Activated T-helper 17 cell treated with anti-CD3 and anti-CD28 coated beads, Interleukin-2, amount 50 U/mL, for 72 hours (primary cell): Measurements from ENCODE around the gene SOCS3. TPM values are rescaled to one million over a fixed set of nuclear protein-coding genes. Genes with fewer than 3 reads are reported as not detected.

ENCODE experiments used
- ATAC-seq: fragments of 150-1000 bp; cut with Tn5 transposase; replicated peaks from 2 replicates; pipeline ENCODE4 v1.10.0; 2021; ENCODE audit warnings: mild to moderate bottlenecking, moderate library complexity
- H3K27ac Mint-ChIP-seq: one replicate; pipeline ENCODE4 v1.8.0; 2022; ENCODE audit warnings: mixed read lengths
- H3K27me3 Mint-ChIP-seq: one replicate; pipeline ENCODE4 v1.8.0; 2022; ENCODE audit warnings: mixed read lengths
- H3K36me3 Mint-ChIP-seq: one replicate; pipeline ENCODE4 v1.8.0; 2022; ENCODE audit warnings: low read depth, mild to moderate bottlenecking, mixed read lengths
- H3K4me1 Mint-ChIP-seq: one replicate; pipeline ENCODE4 v1.8.0; 2022; ENCODE audit warnings: mixed read lengths
- H3K4me3 Mint-ChIP-seq: one replicate; pipeline ENCODE4 v1.8.0; 2022; ENCODE audit warnings: mild to moderate bottlenecking, mixed read lengths
- H3K9me3 Mint-ChIP-seq: one replicate; pipeline ENCODE4 v1.8.0; 2022; ENCODE audit warnings: mixed read lengths
- total RNA-seq, 2 donors: library from RNA; stranded (reverse); gene quantifications; one replicate each; pipeline ENCODE4 v1.2.3, GENCODE V29; 2022

The SOCS3 gene
- total RNA-seq, 2 donors from 2014 or later: 129 to 175 TPM

DNA sequence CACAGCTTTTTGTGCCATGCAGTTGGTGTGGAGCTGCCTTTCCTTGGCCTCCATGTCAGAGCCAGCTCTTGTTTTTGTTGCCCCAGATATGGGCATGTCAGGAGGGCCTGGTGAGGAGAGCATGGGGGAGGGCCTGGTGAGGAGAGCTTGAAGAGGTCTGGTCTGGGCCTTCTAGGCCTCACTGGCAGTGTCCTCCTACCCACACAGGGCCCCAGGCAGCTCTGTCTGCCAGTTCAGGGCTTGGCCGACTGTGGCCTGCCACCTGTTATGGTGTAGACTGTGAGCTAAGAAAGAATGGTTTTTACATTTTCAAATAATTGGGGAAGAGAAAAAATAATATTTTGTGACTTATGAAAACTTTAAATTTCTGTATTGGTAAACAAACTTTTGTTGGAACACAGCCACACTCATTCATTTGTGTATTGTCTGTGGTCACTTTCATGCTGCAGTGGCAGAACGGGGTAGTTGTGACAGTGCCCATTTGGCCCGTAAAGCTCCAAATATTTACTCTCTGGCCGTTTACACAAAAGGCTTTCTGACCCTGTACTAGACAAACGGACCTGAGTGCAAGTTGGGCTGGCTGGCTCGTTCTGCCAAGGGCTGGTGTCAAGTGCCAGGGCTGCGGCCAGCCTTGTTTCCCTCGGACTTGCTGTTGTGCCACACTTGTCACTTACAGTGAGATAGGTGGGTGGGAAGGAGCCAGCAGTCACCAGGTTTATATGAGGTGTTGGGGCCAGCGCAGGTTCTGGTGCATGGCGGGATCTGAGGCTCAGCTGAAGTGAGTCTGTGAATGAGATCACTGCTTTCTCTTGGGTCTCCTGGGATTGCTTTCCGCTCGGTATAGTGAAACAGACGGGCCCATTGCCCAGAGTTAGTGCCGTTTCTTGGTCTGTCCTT lies 36.8 kb upstream of the SOCS3 start:
- Mint-ChIP-seq H3K36me3 (peaks cover 100% of the 10 kb centered on the region), H3K27ac (peak overlapping the region; percentile 56)

DNA sequence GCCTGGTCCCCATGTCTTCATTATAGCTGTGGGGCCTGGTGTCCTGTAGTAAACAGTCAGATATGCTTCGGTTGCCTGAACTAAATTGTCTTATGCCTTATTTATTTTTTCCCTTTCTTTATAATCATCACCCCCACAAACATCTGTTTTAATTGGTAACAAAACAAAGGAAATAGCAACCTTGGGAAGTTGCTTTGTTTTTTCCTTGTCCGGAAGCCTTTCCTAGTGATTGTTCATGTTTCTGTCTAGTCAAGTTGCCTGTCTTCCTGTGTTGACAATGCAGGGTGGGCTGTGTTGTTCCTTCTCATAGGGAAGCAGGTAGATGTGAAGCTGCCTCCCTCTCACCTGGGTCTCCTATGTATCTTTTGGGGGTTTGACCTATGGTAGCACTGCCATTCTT lies 35.3 kb upstream of the SOCS3 start:
- H3K36me3 Mint-ChIP-seq: peaks cover 100% of the 10 kb centered on the region

More for the DNA sequence above, 36.8 kb upstream of the SOCS3 start:
- Mint-ChIP-seq H3K4me3 (no peak overlapping the region), H3K9me3 (no peaks in the 10 kb centered on the region), H3K27me3 (no peaks in the 10 kb centered on the region), H3K4me1 (no peaks in the 10 kb centered on the region)
- ATAC-seq: no peak

DNA sequence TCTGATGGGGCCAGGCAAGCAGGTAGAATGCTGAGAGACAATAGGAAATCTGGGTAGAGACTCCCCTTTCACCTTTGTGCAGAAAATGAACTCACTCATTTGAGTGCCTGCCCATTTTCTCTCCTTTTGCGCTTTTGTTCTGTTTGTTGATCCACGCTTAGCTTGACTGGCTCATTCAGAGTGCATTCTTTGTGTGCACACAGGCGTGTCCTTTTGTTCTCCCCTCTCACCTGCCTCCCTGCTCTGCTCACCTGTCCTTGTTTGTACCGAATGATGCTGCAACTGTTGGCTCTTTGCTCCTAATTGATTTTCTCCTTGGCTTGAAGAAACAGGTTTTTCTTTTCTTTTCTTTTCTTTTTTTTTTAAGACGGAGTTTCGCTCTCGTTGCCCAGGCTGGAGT lies 34.3 kb upstream of the SOCS3 start:
- Mint-ChIP-seq H3K4me1 (peaks cover 8% of the 10 kb centered on the region), H3K27me3 (no peaks in the 10 kb centered on the region), H3K4me3 (no peak overlapping the region), H3K27ac (peak overlapping the region; percentile 56), H3K9me3 (no peaks in the 10 kb centered on the region), H3K36me3 (peaks cover 100% of the 10 kb centered on the region)
- no peak for ATAC-seq

More for the DNA sequence above, 35.3 kb upstream of the SOCS3 start:
- peaks cover 5% of the 10 kb centered on the region for H3K4me1 Mint-ChIP-seq
- peak overlapping the region; percentile 56 for H3K27ac Mint-ChIP-seq
- no peaks in the 10 kb centered on the region for H3K27me3 Mint-ChIP-seq
- H3K9me3 Mint-ChIP-seq: no peaks in the 10 kb centered on the region
- no peak overlapping the region for H3K4me3 Mint-ChIP-seq
- no peak for ATAC-seq

DNA sequence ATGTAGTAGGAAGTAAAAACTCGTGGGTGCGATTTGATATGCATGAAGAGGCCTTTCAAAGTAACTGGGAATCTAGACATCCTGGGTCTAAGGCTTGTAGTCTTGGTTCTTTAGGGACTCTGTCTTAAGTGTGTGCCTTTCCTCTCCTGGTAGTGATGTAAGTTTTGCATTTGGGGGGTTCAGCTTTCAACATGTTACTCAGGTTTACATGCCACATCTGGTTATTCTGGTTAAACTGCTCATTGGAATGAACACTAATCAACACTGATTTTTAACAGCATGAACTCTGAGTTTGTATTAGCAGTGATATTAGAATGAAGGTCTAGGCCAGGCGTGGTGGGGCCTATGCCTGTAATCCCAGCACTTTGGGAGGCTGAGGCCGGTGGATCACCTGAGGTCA lies 33.7 kb upstream of the SOCS3 start:
- Mint-ChIP-seq H3K27ac (peak overlapping the region; percentile 42), H3K27me3 (no peaks in the 10 kb centered on the region), H3K36me3 (peaks cover 100% of the 10 kb centered on the region), H3K9me3 (no peaks in the 10 kb centered on the region), H3K4me1 (peaks cover 10% of the 10 kb centered on the region), H3K4me3 (no peak overlapping the region)
- ATAC-seq: no peak

DNA sequence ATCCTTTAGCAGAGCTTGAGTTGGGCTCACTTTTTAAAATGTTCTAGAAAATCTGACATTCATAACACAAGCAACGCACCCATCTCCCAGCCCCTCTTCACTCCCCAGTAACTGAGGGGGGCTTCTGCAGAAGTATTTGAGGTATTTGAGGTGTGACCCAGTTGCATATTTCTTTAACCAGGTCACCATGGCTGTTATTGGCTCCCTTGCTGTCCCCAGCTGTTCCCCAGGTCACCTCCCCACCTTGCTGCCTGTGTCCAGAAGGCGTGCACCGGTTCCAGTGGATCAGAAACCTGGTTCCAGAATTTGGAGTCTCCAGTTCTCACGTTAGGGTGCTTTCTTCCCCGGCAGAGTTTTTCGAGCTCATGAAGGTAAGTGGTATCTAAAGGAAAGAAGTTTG lies 32.4 kb upstream of the SOCS3 start:
- peak overlapping the region; percentile 78 for H3K27ac Mint-ChIP-seq
- peaks cover 98% of the 10 kb centered on the region for H3K36me3 Mint-ChIP-seq
- no peak for ATAC-seq
- peaks cover 18% of the 10 kb centered on the region for H3K4me1 Mint-ChIP-seq
- H3K4me3 Mint-ChIP-seq: no peak overlapping the region
- no peaks in the 10 kb centered on the region for H3K27me3 Mint-ChIP-seq
- H3K9me3 Mint-ChIP-seq: no peaks in the 10 kb centered on the region

DNA sequence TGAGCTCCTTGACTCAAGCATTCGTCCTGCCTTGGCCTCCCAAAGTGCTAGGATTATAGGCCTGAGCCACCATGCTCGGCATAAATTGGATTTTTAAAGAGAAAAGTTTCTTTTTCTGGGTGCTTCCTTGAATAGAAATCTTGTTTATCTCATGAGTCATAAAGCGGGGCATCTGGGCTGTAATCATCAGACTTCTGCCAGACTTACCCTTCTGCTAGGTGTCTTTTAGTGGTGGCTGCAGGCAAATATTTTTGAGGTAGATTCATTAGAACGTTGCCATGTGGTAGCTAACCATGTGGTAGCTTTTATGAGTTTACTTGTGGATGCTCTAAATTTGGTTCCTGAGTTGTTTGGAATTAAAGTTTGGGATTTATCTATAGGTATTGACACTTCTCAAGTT lies 32.0 kb upstream of the SOCS3 start:
- Mint-ChIP-seq H3K9me3 (no peaks in the 10 kb centered on the region), H3K27ac (peak overlapping the region; percentile 78), H3K36me3 (peaks cover 97% of the 10 kb centered on the region), H3K4me3 (no peak overlapping the region), H3K4me1 (peaks cover 20% of the 10 kb centered on the region), H3K27me3 (no peaks in the 10 kb centered on the region)
- no peak for ATAC-seq

DNA sequence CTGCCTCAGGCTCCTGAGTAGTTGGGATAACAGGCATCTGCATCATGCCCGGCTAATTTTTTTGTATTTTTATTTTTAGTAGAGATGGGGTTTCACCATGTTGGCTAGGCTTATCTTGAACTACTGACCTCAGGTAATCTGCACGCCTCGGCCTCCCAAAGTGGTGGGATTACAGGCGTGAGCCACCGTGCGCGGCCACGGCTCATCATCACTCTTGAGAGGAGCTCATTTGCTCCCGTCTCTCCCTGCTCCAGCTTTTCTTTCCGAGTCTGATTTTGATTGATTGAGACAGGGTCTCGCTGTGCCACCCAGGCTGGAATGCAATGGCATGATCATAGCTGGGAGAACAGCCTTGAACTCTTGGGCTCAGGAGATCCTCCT lies 31.2 kb upstream of the SOCS3 start:
- Mint-ChIP-seq H3K9me3 (no peaks in the 10 kb centered on the region), H3K27me3 (no peaks in the 10 kb centered on the region), H3K27ac (peak overlapping the region; percentile 78), H3K36me3 (peaks cover 97% of the 10 kb centered on the region), H3K4me3 (peak overlapping the region; percentile 86), H3K4me1 (peaks cover 28% of the 10 kb centered on the region)
- ATAC-seq: no peak

DNA sequence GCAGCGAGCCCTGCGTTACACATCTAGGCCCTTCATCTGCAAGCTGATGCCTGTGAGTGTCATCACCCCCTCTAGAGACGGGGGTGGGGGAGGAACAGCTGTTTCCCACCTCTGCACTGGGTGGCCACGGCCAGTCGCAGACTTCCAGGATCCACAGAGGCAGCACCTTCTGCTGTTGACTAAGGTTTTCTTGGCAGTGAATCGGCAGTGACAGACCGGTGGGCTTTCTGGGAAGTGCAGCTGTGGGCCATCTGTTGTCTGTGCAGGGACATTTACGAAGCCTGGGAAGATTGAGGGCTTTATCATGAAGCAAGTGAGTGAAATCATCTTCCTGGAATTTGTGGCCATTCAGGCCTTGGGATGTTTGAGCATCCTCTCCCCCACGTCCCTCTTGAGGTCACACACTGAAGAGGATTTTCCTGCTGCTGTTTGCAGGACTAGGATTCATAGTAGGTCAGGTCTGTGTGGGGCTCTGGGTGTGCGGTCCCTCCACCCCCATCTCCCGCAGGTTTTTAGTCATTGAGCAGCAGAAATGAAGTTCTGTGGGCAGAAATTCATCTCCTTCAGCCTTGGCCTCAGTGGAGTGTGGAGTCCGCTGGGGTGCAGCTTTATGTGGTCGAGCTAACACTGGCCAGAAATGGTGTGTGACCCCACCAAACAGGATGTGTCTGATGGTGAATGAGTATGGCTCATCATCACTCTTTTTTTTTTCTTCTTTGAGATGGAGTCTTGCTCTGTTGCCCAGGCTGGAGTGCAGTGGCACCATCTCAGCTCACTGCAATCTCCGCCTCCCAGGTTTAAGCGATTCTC lies 30.6 kb upstream of the SOCS3 start:
- no peaks in the 10 kb centered on the region for H3K27me3 Mint-ChIP-seq
- peak overlapping the region; percentile 86 for H3K4me3 Mint-ChIP-seq
- ATAC-seq: peak; percentile 7
- H3K27ac Mint-ChIP-seq: peak overlapping the region; percentile 78
- H3K4me1 Mint-ChIP-seq: peaks cover 34% of the 10 kb centered on the region
- H3K36me3 Mint-ChIP-seq: peaks cover 97% of the 10 kb centered on the region
- no peaks in the 10 kb centered on the region for H3K9me3 Mint-ChIP-seq

DNA sequence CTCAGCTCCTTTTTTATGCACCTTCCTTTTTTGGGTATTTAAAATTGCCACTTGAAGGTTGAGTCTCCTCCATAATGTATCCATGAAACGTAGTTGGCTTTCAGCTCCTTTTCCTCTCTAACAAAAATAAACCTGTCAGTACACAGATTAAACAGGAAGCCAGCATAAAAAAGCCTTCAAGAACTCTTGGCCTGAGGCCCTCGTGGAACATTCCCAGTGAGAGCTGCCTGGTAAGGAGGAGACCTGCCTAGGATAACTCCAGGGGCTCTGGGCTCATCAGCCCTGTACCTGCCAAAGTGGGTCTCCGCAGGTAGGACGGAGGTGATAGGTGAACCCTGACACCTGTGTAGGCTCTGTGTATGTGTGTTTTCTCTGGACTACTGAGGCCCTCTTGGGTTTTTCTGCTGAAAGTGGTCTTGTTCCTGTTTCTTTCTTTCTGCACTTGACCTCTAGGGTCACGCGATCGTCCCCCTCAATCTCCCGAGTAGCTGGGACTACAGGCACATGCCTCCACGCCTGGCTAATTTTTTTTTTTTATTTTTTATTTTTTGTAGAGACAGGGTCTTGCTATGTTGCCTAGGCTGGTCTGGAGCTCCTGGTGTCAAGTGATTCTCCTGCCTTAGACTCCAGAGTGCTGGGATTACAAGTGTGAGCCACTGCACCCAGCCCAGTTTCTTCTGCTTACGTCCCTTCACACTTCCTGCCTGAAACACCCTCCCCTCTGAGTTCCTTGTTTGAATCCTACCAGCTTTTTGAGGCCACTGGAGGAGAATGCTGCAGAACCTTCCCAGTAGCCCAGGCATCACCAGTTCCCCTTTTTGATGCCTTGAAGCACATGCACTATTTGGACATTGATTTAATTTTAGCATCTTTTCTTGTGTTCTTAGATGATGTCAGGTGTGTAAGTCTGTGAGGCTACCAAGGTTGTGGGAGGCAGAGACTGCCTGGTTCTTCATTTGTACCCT lies 28.4 kb upstream of the SOCS3 start:
- Mint-ChIP-seq H3K27me3 (no peaks in the 10 kb centered on the region), H3K36me3 (peaks cover 97% of the 10 kb centered on the region), H3K4me1 (peaks cover 49% of the 10 kb centered on the region), H3K4me3 (peak overlapping the region; percentile 86), H3K27ac (peak overlapping the region; percentile 99), H3K9me3 (no peaks in the 10 kb centered on the region)
- no peak for ATAC-seq

DNA sequence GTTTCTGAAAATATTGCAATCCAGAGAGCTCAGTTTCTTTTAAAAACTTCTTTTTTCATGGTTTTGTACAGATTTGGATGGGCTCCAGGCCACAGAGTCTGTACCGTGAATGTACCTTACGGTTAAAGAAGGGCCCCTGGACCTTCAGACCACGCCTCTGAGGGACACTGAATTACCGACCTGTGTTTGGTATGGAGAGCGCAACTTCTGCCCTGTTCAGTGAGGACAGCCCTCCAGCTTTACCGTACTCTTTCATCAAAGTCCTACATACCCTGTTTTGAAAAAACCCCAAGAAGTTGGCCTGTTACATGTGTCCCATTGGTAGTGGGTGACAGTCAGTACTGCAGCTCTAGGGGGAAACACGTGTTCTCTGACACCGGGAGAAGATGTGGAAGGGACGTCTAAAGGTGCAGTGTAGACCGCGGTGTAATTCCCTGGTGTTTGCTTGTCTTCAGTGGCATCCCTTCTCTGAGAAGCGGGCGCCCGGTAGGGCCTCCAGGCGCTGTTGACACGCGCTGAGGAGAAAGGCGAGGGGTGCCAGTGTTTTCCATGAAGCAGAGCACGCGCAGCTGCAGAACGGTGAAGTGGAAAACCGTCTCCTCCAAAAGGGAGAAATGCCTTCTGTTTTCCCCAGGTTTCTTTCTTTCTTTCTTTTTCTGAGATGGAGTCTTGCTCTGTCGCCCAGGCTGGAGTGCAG lies 24.8 kb upstream of the SOCS3 start:
- ATAC-seq: peak; percentile 1
- Mint-ChIP-seq H3K4me1 (peaks cover 66% of the 10 kb centered on the region), H3K27me3 (no peaks in the 10 kb centered on the region), H3K9me3 (no peaks in the 10 kb centered on the region), H3K36me3 (peaks cover 92% of the 10 kb centered on the region), H3K27ac (peak overlapping the region; percentile 99), H3K4me3 (peak overlapping the region; percentile 86)

DNA sequence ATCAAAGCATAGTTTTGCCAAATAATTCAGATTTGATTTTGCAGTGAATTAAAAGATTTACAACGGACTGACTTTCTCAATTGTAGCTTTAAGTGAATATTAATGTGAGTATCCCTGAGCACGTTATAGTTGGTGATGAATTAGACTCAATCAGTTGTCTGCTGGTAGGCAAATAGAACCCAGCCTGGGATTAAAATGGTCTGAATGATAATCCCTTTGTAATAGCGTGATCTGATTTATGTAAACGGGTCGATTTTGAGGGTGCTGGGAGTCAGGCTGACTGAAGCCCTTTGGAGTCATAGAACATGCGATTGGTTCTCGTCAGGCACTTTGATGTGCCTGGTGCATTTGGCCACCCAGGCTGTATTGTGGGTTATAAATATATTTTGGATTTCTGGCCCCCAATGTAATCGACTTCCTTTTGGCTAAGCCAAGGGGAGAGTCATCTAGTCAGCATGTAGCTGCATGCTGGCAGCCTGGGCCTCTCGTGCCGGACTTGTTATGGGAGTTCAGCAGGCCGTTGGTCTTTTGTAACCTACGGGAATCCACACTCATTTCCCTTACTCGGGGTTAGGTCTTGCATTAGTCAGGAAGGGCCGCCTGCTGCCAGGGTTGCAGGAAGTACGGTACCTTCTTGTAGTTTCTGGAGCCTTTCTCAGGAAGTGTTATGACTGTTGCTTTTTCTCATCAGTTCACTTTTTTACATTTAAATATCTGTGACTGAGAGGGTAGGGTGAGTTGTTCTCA lies 24.0 kb upstream of the SOCS3 start:
- Mint-ChIP-seq H3K4me3 (peak overlapping the region; percentile 86), H3K9me3 (no peaks in the 10 kb centered on the region), H3K36me3 (peaks cover 91% of the 10 kb centered on the region), H3K27ac (peak overlapping the region; percentile 99), H3K4me1 (peaks cover 66% of the 10 kb centered on the region), H3K27me3 (no peaks in the 10 kb centered on the region)
- ATAC-seq: peak; percentile 57

DNA sequence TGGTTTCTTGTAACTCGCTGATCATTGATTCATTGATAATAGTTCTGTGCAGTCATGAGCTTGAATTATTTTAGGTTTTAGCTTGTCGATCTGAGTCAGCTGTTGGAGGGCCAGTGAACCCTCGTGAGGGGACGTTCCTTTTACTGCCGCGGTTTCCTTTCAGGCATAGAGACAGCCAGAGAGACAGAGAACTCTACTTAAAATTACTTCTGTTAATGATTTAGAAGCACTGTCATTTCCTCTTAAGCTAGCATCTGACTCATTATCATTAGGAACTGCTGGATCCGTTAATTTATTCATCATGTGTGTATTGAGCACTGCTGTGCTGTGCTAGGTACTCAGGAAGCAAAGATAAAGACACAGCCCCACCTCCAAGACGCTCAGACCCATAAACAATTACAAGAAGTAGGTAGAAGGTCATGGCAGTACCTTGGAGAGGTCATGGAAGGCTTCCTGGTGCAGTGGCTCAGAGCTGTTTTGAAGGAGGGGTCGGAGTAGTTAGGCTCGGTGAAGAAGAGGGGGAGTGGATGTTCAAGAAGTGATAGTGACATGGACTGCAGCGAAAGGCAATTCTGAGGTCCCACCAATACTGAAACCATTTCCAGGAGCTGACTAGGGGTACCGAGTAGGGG lies 21.8 kb upstream of the SOCS3 start:
- peak; percentile 35 for ATAC-seq
- peak overlapping the region; percentile 99 for H3K27ac Mint-ChIP-seq
- no peaks in the 10 kb centered on the region for H3K27me3 Mint-ChIP-seq
- H3K9me3 Mint-ChIP-seq: no peaks in the 10 kb centered on the region
- peak overlapping the region; percentile 86 for H3K4me3 Mint-ChIP-seq
- peaks cover 52% of the 10 kb centered on the region for H3K4me1 Mint-ChIP-seq
- peaks cover 75% of the 10 kb centered on the region for H3K36me3 Mint-ChIP-seq
